PC-3 (cell line): ENCODE data around the gene PLK3. TPM values are rescaled to one million over a fixed set of nuclear protein-coding genes. Genes with fewer than 3 reads are reported as not detected.

Source experiments
- ATAC-seq: fragments of 200-7000 bp; cut with Tn5 transposase; 2 replicates; pipeline ENCODE4 v1.9.1; 2020; ENCODE audit warnings: mild to moderate bottlenecking, moderate library complexity
- BruUV-seq: library from RNA; stranded (reverse); fragments of 400-500 nt; replicated peaks from 2 replicates; lab custom pipeline; 2021; lab: Mats Ljungman, UMichigan
- CTCF ChIA-PET: fragments of 300-600 bp; sonication (Branson Sonifier 250); formaldehyde crosslinking; loops from one replicate; lab custom pipeline; 2022; ENCODE audit warnings: antibody characterized with exemption; lab: Charles Lee
- POLR2A ChIA-PET: fragments of 300-600 bp; sonication (Branson Sonifier 250); formaldehyde crosslinking; loops from one replicate; lab custom pipeline; 2022; ENCODE audit warnings: antibody characterized with exemption; ENCODE audit not compliant: unreplicated experiment; lab: Charles Lee
- DNase-seq: peaks from one replicate; pipeline ENCODE4 v3.0.0-alpha.2; 2015
- H2AFZ ChIP-seq: fragments of 300-600 bp; sonication (generic); 2 replicates; pipeline ENCODE4 v1.6.0; 2016; ENCODE audit warnings: antibody characterized with exemption, low read length
- H3F3A ChIP-seq: fragments of 300-600 bp; sonication (generic); one replicate; pipeline ENCODE4 v1.6.0; 2017; ENCODE audit warnings: antibody characterized with exemption, low read length, control low read depth, mild to moderate bottlenecking; ENCODE audit not compliant: unreplicated experiment
- H3K27ac ChIP-seq: fragments of 300-600 bp; sonication (generic); 2 replicates; pipeline ENCODE4 v1.5.1; 2016; ENCODE audit warnings: mild to moderate bottlenecking, low read length
- H3K27me3 ChIP-seq: fragments of 300-600 bp; sonication (generic); 2 replicates; pipeline ENCODE4 v1.6.1; 2016; ENCODE audit warnings: low read length, mixed read lengths
- H3K36me3 ChIP-seq: fragments of 300-600 bp; sonication (generic); 2 replicates; pipeline ENCODE4 v1.6.1; 2016; ENCODE audit warnings: low read depth, mixed run types, low read length, mixed read lengths
- H3K4me1 ChIP-seq: fragments of 300-600 bp; sonication (generic); 2 replicates; pipeline ENCODE4 v1.5.1; 2016; ENCODE audit warnings: low read length; ENCODE audit not compliant: insufficient read depth
- H3K4me2 ChIP-seq: fragments of 300-600 bp; sonication (generic); 2 replicates; pipeline ENCODE4 v1.6.0; 2016; ENCODE audit warnings: low read length
- H3K4me3 ChIP-seq: fragments of 300-600 bp; sonication (generic); 2 replicates; pipeline ENCODE4 v1.5.1; 2016; ENCODE audit warnings: mild to moderate bottlenecking, low read length, mixed read lengths
- H3K79me2 ChIP-seq: fragments of 300-600 bp; sonication (generic); 2 replicates; pipeline ENCODE4 v1.6.1; 2017; ENCODE audit warnings: low read length, mixed read lengths
- H3K9ac ChIP-seq: fragments of 300-600 bp; sonication (generic); 2 replicates; pipeline ENCODE4 v1.6.0; 2016; ENCODE audit warnings: mild to moderate bottlenecking, low read length
- H3K9me2 ChIP-seq: fragments of 300-600 bp; sonication (generic); replicated peaks from 2 replicates; pipeline ENCODE4 v1.6.1; 2016; ENCODE audit warnings: mixed run types, low read length, mixed read lengths
- H3K9me3 ChIP-seq: fragments of 300-600 bp; sonication (generic); 2 replicates; pipeline ENCODE4 v1.6.1; 2016; ENCODE audit warnings: low read length, mixed read lengths
- H4K20me1 ChIP-seq: fragments of 300-600 bp; sonication (generic); 2 replicates; pipeline ENCODE4 v1.6.1; 2016; ENCODE audit warnings: low read length, mixed read lengths
- EZH2 ChIP-seq: fragments of 300-600 bp; sonication (generic); IDR thresholded peaks from one replicate; pipeline ENCODE4 v1.6.1; 2017; ENCODE audit warnings: antibody characterized with exemption, mild to moderate bottlenecking, low read length; ENCODE audit not compliant: unreplicated experiment
- EZH2phosphoT487 ChIP-seq: fragments of 300-600 bp; sonication (generic); IDR thresholded peaks from 2 replicates; pipeline ENCODE4 v1.6.1; 2018; ENCODE audit warnings: mild to moderate bottlenecking, antibody characterized with exemption, low read length, borderline replicate concordance
- intact Hi-C: fragments of 100-400 bp; cut with micrococcal nuclease; formaldehyde crosslinking; loops from 2 replicates; pipeline ENCODE4 v1.9.0; 2023
- total RNA-seq: library from RNA; depleted of rRNA; stranded (reverse); fragments of >200 nt; gene quantifications from 2 replicates; pipeline ENCODE4 v1.2.3, GENCODE V29; 2014
- TF ChIP-seq, protein P1 (sequence below): fragments of 300-600 bp; sonication (generic); conservative IDR thresholded peaks from 2 replicates; pipeline ENCODE4 v1.5.1; 2017; ENCODE audit warnings: antibody characterized with exemption, low read depth, mild to moderate bottlenecking, low read length

Gene PLK3
- total RNA-seq, 1 experiment from 2014 or later, result 44.0 TPM

DNA sequence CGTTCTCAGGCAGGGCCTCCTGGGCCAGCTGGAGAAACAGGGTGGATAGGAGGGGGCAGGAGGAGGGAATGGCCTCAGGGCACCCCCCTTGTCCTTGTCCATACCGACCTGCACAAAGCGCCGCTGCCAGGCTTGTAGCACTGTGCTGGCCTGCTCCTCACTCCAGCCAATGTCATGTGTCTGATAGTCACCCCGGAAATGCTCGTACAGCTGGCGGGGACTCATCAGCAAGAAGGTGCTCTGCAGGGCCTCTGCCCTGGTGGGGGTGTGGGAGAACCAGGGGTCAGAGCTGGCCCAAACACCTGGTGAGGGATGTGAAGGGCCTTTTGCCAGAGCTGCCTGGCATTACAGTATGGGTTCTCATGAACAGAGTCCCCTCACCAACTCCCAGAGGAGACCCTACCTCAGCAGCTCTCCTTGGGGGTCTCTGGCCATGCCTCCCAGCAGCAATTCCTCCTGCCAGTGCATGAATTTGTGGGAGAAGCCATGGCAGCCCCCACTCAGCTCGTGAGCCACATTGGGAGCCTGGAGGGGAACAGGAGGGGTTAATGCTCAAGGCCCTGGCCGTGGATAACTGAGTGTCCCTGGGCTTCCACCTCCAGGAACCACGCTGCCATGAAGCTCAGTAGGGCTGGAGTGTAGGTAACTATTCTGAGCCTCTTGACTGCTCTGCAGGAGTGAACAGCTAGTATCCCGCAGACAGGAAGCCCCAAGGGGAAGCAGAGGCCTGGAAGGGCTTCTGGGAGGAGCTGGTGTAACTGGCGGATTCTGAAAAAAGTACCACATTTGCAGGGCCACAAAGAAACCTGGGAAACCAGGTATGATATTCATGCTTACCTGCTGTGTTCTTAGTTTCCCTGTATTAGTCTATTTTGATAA, 29.6 kb downstream of the PLK3 start:
- H3K4me3 ChIP-seq, result no peak overlapping the region
- H3K9me3 ChIP-seq, result no peaks in the 10 kb centered on the region
- H4K20me1 ChIP-seq, result no peaks in the 10 kb centered on the region
- no peak overlapping the region for H2AFZ ChIP-seq
- BruUV-seq, result no TSS peak
- POLR2A ChIA-PET, result no interaction called here
- no peaks in the 10 kb centered on the region for H3K4me1 ChIP-seq
- no peaks in the 10 kb centered on the region for H3K27me3 ChIP-seq
- H3F3A ChIP-seq, result no peaks in the 10 kb centered on the region
- H3K9ac ChIP-seq, result no peak overlapping the region
- no peak overlapping the region for H3K4me2 ChIP-seq
- no peak for DNase-seq
- no peaks in the 10 kb centered on the region for H3K79me2 ChIP-seq
- H3K36me3 ChIP-seq, result no peaks in the 10 kb centered on the region
- no peak for TF ChIP-seq EZH2phosphoT487
- no peaks in the 10 kb centered on the region for H3K9me2 ChIP-seq
- no peak overlapping the region for H3K27ac ChIP-seq
- intact Hi-C loops, result loop anchor here (10.0 kb wide), 1 partner anchor 95 kb away; no protein-coding TSS in a partner anchor
- ATAC-seq, result no peak
- CTCF ChIA-PET, result no interaction called here

DNA sequence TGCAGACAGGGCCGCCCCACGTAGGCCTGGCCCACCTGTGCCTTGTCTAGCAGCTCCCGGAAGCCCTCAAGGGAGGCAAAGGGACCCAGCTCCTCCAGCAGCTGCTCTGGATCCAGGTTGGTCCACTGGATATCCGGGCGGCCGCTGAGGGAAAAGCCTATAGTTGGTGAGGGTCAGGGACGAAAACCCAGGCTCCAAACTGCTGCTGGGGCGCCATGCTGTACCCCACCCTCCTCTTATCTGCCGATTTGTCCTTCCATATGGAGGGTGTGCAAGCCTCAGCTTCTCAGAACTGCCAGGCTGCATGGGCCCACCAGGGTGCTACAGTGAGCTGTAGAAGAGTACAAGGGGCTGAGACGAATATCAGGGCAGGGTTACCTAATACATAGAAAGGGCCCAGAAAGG, 30.7 kb downstream of the PLK3 start:
- no peak overlapping the region for H3K27ac ChIP-seq
- ChIA-PET POLR2A (interaction anchor here (0.6 kb wide), 1 partner anchor 156 kb away, joined by 4 read pairs; the partner anchor contains the start of gene EIF2B3), CTCF (no interaction called here)
- intact Hi-C loops, result loop anchor here (10.0 kb wide), 1 partner anchor 94 kb away; no protein-coding TSS in a partner anchor
- no peaks in the 10 kb centered on the region for H3F3A ChIP-seq
- no peak overlapping the region for H2AFZ ChIP-seq
- no peaks in the 10 kb centered on the region for H3K4me1 ChIP-seq
- H3K9ac ChIP-seq, result no peak overlapping the region
- H3K4me3 ChIP-seq, result no peak overlapping the region
- no peaks in the 10 kb centered on the region for H3K79me2 ChIP-seq
- H3K9me2 ChIP-seq, result no peaks in the 10 kb centered on the region
- no peaks in the 10 kb centered on the region for H3K27me3 ChIP-seq
- no TSS peak for BruUV-seq
- H3K4me2 ChIP-seq, result no peak overlapping the region
- no peak for DNase-seq
- ATAC-seq, result no peak
- H3K36me3 ChIP-seq, result no peaks in the 10 kb centered on the region
- H4K20me1 ChIP-seq, result no peaks in the 10 kb centered on the region
- TF ChIP-seq EZH2, result no peak
- no peak for TF ChIP-seq EZH2phosphoT487
- TF ChIP-seq, protein P1, sequence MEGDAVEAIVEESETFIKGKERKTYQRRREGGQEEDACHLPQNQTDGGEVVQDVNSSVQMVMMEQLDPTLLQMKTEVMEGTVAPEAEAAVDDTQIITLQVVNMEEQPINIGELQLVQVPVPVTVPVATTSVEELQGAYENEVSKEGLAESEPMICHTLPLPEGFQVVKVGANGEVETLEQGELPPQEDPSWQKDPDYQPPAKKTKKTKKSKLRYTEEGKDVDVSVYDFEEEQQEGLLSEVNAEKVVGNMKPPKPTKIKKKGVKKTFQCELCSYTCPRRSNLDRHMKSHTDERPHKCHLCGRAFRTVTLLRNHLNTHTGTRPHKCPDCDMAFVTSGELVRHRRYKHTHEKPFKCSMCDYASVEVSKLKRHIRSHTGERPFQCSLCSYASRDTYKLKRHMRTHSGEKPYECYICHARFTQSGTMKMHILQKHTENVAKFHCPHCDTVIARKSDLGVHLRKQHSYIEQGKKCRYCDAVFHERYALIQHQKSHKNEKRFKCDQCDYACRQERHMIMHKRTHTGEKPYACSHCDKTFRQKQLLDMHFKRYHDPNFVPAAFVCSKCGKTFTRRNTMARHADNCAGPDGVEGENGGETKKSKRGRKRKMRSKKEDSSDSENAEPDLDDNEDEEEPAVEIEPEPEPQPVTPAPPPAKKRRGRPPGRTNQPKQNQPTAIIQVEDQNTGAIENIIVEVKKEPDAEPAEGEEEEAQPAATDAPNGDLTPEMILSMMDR, result no peak
- no peaks in the 10 kb centered on the region for H3K9me3 ChIP-seq

DNA sequence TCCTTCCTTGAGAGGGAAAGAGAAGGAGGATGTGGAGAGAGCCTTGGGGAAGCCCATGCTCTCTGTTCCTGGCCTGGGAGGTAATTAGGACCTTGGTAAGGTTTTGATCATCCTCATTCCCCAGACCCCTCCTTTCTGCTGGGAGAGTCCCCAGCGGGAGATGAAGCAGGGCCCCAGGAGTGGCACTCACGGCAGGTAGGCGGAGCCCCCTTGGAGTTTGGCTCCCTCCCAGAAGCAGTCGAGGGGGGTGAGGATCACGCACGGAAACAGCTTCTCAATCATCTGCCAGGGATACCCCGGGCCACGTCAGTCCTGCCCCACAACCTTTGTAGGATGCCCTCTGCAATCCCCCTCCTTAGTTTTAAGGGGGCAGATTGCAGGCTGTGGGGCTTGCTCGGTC, 31.3 kb downstream of the PLK3 start:
- no peak overlapping the region for H3K4me2 ChIP-seq
- no peak overlapping the region for H3K4me3 ChIP-seq
- no peak for TF ChIP-seq EZH2phosphoT487
- no peak for TF ChIP-seq EZH2
- TF ChIP-seq, protein P1, result no peak
- no peaks in the 10 kb centered on the region for H3K9me3 ChIP-seq
- POLR2A ChIA-PET, result no interaction called here
- no peak overlapping the region for H3K27ac ChIP-seq
- H3K79me2 ChIP-seq, result no peaks in the 10 kb centered on the region
- no peak overlapping the region for H2AFZ ChIP-seq
- H4K20me1 ChIP-seq, result no peaks in the 10 kb centered on the region
- BruUV-seq, result no TSS peak
- CTCF ChIA-PET, result no interaction called here
- no peak overlapping the region for H3K9ac ChIP-seq
- H3K27me3 ChIP-seq, result no peaks in the 10 kb centered on the region
- ATAC-seq, result no peak
- no peak for DNase-seq
- H3K9me2 ChIP-seq, result no peaks in the 10 kb centered on the region
- intact Hi-C loops, result loop anchor here (10.0 kb wide), 1 partner anchor 93 kb away; no protein-coding TSS in a partner anchor
- H3K4me1 ChIP-seq, result no peaks in the 10 kb centered on the region
- H3K36me3 ChIP-seq, result no peaks in the 10 kb centered on the region
- no peaks in the 10 kb centered on the region for H3F3A ChIP-seq
